LNCaP clone FGC (cell line): ENCODE data around the gene PTGS1.

ENCODE experiments used
- DNase-seq: peaks from one replicate; pipeline ENCODE4 v3.0.0-alpha.2; 2011; ENCODE audit warnings: low read depth
- H3K4me3 ChIP-seq: 2 replicates; pipeline ENCODE4 v1.5.1; 2011; ENCODE audit warnings: mild to moderate bottlenecking, low read depth, low read length, control low read depth
- TF ChIP-seq, protein P1 (sequence below): IDR thresholded peaks from 2 replicates; pipeline ENCODE4 v1.5.1; 2012; ENCODE audit warnings: mild to moderate bottlenecking; ENCODE audit not compliant: control insufficient read depth, insufficient read depth; ENCODE audit errors: extremely low read depth

PTGS1 gene

DNA sequence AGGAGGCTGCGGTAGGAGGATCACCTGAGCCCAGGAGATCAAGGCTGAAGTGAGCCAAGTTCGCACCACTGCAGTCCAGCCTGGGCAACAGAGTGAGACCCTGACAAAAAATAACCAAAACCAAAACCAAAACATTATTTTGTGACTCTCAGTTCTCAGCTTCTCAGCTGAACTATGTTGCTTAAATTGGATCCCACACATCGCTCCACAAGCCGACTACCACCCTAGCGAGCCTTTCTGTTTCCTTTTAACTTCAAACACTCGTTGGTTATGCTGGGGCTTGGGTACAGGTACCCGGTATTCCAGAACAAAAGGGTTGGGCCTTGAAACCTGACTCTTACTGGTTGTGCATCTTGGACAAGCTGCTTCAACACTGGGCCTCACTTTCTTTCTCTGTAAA, 3.8 kb upstream of the PTGS1 start:
- H3K4me3 ChIP-seq: no peak overlapping the region
- TF ChIP-seq, protein P1, sequence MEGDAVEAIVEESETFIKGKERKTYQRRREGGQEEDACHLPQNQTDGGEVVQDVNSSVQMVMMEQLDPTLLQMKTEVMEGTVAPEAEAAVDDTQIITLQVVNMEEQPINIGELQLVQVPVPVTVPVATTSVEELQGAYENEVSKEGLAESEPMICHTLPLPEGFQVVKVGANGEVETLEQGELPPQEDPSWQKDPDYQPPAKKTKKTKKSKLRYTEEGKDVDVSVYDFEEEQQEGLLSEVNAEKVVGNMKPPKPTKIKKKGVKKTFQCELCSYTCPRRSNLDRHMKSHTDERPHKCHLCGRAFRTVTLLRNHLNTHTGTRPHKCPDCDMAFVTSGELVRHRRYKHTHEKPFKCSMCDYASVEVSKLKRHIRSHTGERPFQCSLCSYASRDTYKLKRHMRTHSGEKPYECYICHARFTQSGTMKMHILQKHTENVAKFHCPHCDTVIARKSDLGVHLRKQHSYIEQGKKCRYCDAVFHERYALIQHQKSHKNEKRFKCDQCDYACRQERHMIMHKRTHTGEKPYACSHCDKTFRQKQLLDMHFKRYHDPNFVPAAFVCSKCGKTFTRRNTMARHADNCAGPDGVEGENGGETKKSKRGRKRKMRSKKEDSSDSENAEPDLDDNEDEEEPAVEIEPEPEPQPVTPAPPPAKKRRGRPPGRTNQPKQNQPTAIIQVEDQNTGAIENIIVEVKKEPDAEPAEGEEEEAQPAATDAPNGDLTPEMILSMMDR: no peak
- DNase-seq: no peak

DNA sequence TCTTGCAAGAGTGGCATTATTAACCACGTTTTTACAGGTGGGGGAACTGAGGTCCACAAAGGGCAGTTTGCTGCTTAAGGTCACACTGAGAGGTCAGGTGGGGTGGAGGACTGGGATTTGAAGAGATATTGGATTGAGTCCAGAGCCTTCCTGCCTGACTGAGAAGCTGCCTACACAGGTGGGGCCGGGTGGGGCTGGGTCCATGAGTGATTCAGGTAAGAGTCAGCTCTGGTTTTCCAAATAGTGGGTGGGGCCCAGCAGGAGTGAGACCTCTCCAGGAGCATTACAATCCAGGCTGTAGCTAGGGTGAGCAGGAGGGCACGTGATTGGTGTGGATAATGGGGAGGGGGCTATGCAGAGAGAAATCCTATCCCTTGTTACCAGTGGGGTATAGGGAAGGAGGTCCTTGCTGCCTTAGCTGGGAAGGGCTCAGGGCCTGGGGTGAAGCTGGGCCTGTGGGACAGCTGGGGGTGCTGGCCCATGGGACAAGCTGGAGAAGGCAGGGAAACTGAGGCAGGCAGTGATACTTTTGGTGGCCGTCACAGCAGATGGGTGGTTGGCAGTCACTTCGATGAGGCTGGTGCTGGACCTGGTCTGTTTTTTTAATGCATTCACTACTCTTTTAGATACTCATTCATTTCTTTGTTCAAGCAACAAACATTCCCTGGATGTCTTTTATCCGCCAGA, 2.9 kb upstream of the PTGS1 start:
- TF ChIP-seq, protein P1: no peak
- no peak for DNase-seq
- H3K4me3 ChIP-seq: no peak overlapping the region

GRCh38 chr9:122368642-122369041, 2.2 kb upstream of the PTGS1 start:
- TF ChIP-seq, protein P1: no peak
- H3K4me3 ChIP-seq: no peak overlapping the region
- DNase-seq: no peak

DNA sequence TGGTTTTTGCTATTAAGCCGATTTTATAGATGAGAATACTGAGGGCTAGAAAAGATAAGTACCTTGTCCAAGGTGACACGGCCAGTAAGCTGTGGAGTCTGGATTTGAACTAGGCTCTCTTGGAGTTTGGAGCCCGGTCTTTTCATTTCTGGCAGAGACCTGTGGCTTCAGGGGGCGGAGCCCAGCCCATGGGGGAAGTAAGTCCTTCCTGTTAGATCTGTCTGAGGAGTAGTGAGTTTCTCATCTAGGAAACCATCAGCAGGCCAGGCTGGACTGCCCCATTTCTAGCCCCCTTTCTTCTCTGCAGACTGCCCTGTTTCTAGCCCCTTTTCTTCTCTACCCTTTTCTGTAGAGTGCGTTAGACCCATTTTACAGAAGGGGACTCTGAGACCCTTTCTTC, 521 bp upstream of the PTGS1 start:
- DNase-seq: no peak
- no peak overlapping the region for H3K4me3 ChIP-seq
- TF ChIP-seq, protein P1: no peak

- TF ChIP-seq, protein P1: no peak
- no peak overlapping the region for H3K4me3 ChIP-seq
- DNase-seq: no peak
These were observed 1.0 kb downstream of the PTGS1 start for GRCh38 chr9:122371846-122372245.

- TF ChIP-seq, protein P1: no peak
- no peak overlapping the region for H3K4me3 ChIP-seq
- no peak for DNase-seq
These were observed 2.3 kb downstream of the PTGS1 start for GRCh38 chr9:122372856-122373845.
